ENCODE data around the gene SRSF4. TPM values are rescaled to one million over a fixed set of nuclear protein-coding genes. Genes with fewer than 3 reads are reported as not detected.

Gene SRSF4
- total and polyA plus RNA-seq, 2 of the 8 experiments (the other 6 are each of a cell fraction or from before 2014, with no cell fraction given), result 34.9 to 86.5 TPM

DNA sequence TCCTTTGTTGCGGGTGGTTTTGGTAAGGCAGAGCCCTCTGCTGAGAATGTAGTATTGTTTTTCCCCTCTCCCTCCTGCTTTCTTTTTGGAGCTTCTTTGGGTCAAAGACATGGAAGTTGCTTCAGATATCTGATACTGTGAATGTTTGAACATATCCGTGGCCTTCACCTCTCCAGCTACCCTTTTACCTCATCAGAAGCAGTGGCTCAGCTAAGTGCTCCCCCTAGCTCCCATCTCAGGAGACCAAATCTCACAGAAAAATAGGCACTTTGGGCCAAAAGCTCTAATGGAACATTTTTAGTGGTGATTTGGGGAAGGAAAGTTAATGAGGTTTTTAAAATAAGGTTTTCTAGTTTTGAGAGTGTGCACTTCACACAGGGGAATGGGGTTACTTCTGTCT is 64.3 kb downstream of the SRSF4 start:
- peaks cover 2 to 5% (median 3%) of the 10 kb centered on the region in 4 experiments; a peak in 4 of 7 replicates for H3K4me1 ChIP-seq (replicated peaks in 1 of 4; ENCODE audit: control insufficient read depth in 3 of 4, insufficient read depth in 4 of 4, low read length in 3 of 4)

More for the DNA sequence above, 64.3 kb downstream of the SRSF4 start:
- no peak overlapping the region for H2BK20ac ChIP-seq (ENCODE audit: low read length)
- no peaks in the 10 kb centered on the region; a peak in 1 of 4 replicates for H3K79me2 ChIP-seq (ENCODE audit: control insufficient read depth in 1 of 2, insufficient read depth in 2 of 2, low read length in 2 of 2)
- H2BK120ac ChIP-seq (replicated peaks; ENCODE audit: low read depth, low read length), result no peak overlapping the region
- no peak overlapping the region for H3K4me3 ChIP-seq (ENCODE audit: extremely low read depth in 1 of 4, insufficient read depth in 2 of 4, low read depth in 3 of 4, low read length in 4 of 4)
- no peak overlapping the region for H2AFZ ChIP-seq (ENCODE audit: low read length)
- peaks cover 0 to 17% (median 11%) of the 10 kb centered on the region in 4 experiments; a peak in 6 of 7 replicates for H3K27me3 ChIP-seq (replicated peaks in 1 of 4; ENCODE audit: control insufficient read depth in 3 of 4, extremely low read depth in 1 of 4, insufficient read depth in 3 of 4, low read length in 3 of 4)
- H4K20me1 ChIP-seq (replicated peaks in 1 of 2; ENCODE audit: control insufficient read depth in 1 of 2, insufficient read depth in 2 of 2, low read length in 2 of 2), result peaks cover 0 to 4% of the 10 kb centered on the region in 2 experiments
- no peak overlapping the region for H2BK5ac ChIP-seq (ENCODE audit: low read depth, low read length)
- no peak overlapping the region for H2BK12ac ChIP-seq (ENCODE audit: low read depth, low read length)
- TF ChIP-seq POLR2A (IDR thresholded peaks at IDR 0.05; ENCODE audit: control extremely low read depth in 1 of 2, low read depth in 2 of 2, low read length in 2 of 2) (no peak), TAF1 (IDR thresholded peaks at IDR 0.05; ENCODE audit: low read depth, low read length) (no peak), CTCF (IDR thresholded peaks at IDR 0.05; ENCODE audit: control extremely low read depth in 1 of 3, insufficient read depth in 1 of 3, low read depth in 1 of 3, low read length in 3 of 3) (peak in 2 of 3 experiments; percentile 30 to 47; a peak in 2 of 4 replicates), JUN (IDR thresholded peaks at IDR 0.05; ENCODE audit: low read depth, low read length) (no peak), RNF2 (IDR thresholded peaks at IDR 0.05; ENCODE audit: borderline replicate concordance, low read depth, low read length, missing control alignments, poor library complexity, severe bottlenecking) (no peak), EGR1 (IDR thresholded peaks at IDR 0.05; ENCODE audit: borderline replicate concordance, low read depth, low read length) (no peak), TAF7 (optimal IDR thresholded peaks at IDR 0.05; ENCODE audit: borderline replicate concordance, low read depth, low read length) (no peak), SIX5 (IDR thresholded peaks at IDR 0.05; ENCODE audit: low read depth, low read length) (no peak), RAD21 (IDR thresholded peaks at IDR 0.05 in 1 of 2, conservative IDR thresholded peaks at IDR 0.05 in 1 of 2; ENCODE audit: low read depth in 2 of 2, low read length in 2 of 2) (peak; percentile 35 to 54; a peak in 3 of 4 replicates)
- H3K18ac ChIP-seq (ENCODE audit: extremely low read depth, low read length), result no peak overlapping the region
- H4K91ac ChIP-seq (replicated peaks; ENCODE audit: insufficient read length, low read length), result no peak overlapping the region
- no peak overlapping the region for H3K56ac ChIP-seq (replicated peaks; ENCODE audit: insufficient read length, low read depth, low read length)
- H3K79me1 ChIP-seq (ENCODE audit: low read depth, low read length), result no peaks in the 10 kb centered on the region
- no peak overlapping the region for H4K8ac ChIP-seq (ENCODE audit: extremely low read depth, insufficient read depth, low read length)
- peak; percentile 70 for FAIRE-seq
- H4K5ac ChIP-seq (ENCODE audit: insufficient read length, low read depth, low read length), result no peak overlapping the region
- no peak overlapping the region for H2AK5ac ChIP-seq (ENCODE audit: low read depth, low read length)
- no peak overlapping the region for H2BK15ac ChIP-seq (ENCODE audit: low read length)
- no peak overlapping the region for H3K14ac ChIP-seq (ENCODE audit: insufficient read length)
- no peak overlapping the region for H3K4me2 ChIP-seq (ENCODE audit: insufficient read depth in 1 of 2, low read depth in 2 of 2, low read length in 2 of 2)
- CTCF ChIA-PET (ENCODE audit: partially characterized antibody), result interaction anchor here (0.7 to 5.1 kb wide), 20 partner anchors 8 to 235 kb away, joined by 3 to 18 read pairs (median 4); no protein-coding TSS in a partner anchor
- POLR2A ChIA-PET (ENCODE audit: partially characterized antibody), result interaction anchor here (1.1 to 1.9 kb wide), 2 partner anchors 15 to 63 kb away, joined by 4 to 6 read pairs; no protein-coding TSS in a partner anchor
- no peak overlapping the region for H3K4ac ChIP-seq (replicated peaks; ENCODE audit: insufficient read length, low read depth, low read length)
- no peak overlapping the region for H3K9ac ChIP-seq (replicated peaks in 1 of 4; ENCODE audit: extremely low read depth in 1 of 4, low read depth in 3 of 4, low read length in 3 of 4)
- no peak overlapping the region for H3K27ac ChIP-seq (ENCODE audit: low read depth, low read length)
- H3K23me2 ChIP-seq (ENCODE audit: low read depth, low read length), result peaks cover 9% of the 10 kb centered on the region; the same call in 1 of the 2 replicates
- H3K23ac ChIP-seq (ENCODE audit: insufficient read length), result no peak overlapping the region
- H3K36me3 ChIP-seq (ENCODE audit: control insufficient read depth in 2 of 4, insufficient read depth in 4 of 4, low read length in 3 of 4), result peaks cover 2 to 6% (median 4%) of the 10 kb centered on the region in 4 experiments; a peak in 6 of 8 replicates
- H3K9me3 ChIP-seq (ENCODE audit: insufficient read depth in 2 of 2, low read depth in 1 of 2, low read length in 1 of 2), result no peaks in the 10 kb centered on the region
- DNase-seq (ENCODE audit: low read depth in 1 of 2, low spot score in 2 of 2), result no peak
- 88% methylated on average over 2 of the region's 2 CpGs; no CpG with 5 or more reads in 1 of the 2 experiments for WGBS, 2 experiments (ENCODE audit: extremely low coverage in 1 of 2, insufficient coverage in 1 of 2, insufficient read length in 1 of 2, insufficient replicate concordance in 2 of 2, low coverage in 1 of 2, low lambda C conversion rate in 2 of 2, missing lambda C conversion rate in 1 of 2)

Data from H1 (cell line).